Activated naive CD4-positive, alpha-beta T cell treated with anti-CD3 and anti-CD28 coated beads, Interleukin-2, amount 10 ng/mL, durations not matched to agents 7 days and 5 days (primary cell): ENCODE data around the gene SPRING1.

Experiments
- CTCF ChIA-PET: fragments of 350-600 bp; sonication (Branson Sonifier 250); formaldehyde crosslinking; loops from one replicate; lab custom pipeline; 2021; ENCODE audit warnings: antibody characterized with exemption; lab: Charles Lee
- DNase-seq: peaks from one replicate; pipeline ENCODE4 v3.0.0-alpha.2; 2020
- H3K27ac Mint-ChIP-seq: one replicate; pipeline ENCODE4 v1.8.0; 2021; ENCODE audit warnings: mild to moderate bottlenecking, moderate library complexity, mixed read lengths
- H3K27me3 Mint-ChIP-seq: one replicate; pipeline ENCODE4 v1.8.0; 2021; ENCODE audit warnings: mild to moderate bottlenecking, mixed read lengths
- H3K36me3 Mint-ChIP-seq: one replicate; pipeline ENCODE4 v1.8.0; 2021; ENCODE audit warnings: mixed read lengths
- H3K4me1 Mint-ChIP-seq: one replicate; pipeline ENCODE4 v1.8.0; 2021; ENCODE audit warnings: mixed read lengths
- H3K4me3 Mint-ChIP-seq: one replicate; pipeline ENCODE4 v1.8.0; 2021; ENCODE audit warnings: mild to moderate bottlenecking, moderate library complexity, mixed read lengths
- H3K9me3 Mint-ChIP-seq: one replicate; pipeline ENCODE4 v1.8.0; 2021; ENCODE audit warnings: mixed read lengths

Gene SPRING1

DNA sequence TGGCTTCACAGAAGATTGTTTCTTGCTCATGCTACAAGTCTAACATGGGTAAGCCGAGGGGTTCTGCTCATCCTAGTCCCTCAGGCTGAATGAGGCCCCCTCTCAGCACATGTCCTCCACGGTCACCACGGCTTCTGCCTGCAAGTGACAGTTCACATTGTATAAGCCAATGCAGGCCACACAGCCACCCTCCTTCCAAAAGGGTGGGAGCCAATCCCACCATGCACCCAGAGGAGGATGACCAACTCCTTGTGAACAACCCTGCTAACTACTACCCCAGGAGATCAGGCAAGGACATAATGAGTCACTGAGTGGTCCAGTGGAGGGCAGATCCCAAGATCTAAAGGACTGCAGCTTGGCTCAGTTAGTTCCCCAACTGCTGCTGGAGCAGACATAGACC is 6.1 kb downstream of the SPRING1 start:
- H3K27ac Mint-ChIP-seq, result peak overlapping the region; percentile 7
- no peak for DNase-seq
- peaks cover 15% of the 10 kb centered on the region for H3K36me3 Mint-ChIP-seq
- H3K9me3 Mint-ChIP-seq, result no peaks in the 10 kb centered on the region
- no peaks in the 10 kb centered on the region for H3K27me3 Mint-ChIP-seq
- H3K4me3 Mint-ChIP-seq, result no peak overlapping the region
- H3K4me1 Mint-ChIP-seq, result peaks cover 26% of the 10 kb centered on the region
- CTCF ChIA-PET, result no interaction called here

DNA sequence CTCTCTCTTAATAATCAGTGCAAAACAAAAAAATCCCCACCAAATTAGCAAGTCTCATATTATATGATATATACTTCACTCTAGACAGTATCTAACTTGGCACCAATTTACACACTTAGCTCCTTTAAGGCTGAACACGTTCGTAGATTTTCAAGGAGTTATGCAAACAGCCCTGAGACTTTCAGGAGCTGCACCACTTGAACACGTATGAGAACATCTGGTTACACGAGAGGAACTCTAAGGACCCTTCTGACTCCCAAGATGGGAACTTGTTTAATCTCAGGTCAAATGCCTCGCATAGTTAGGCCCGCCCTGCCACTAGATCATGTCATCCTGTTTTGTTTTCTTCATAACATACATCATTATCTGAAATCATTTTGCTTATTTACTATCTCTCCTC is 10.0 kb downstream of the SPRING1 start:
- peaks cover 5% of the 10 kb centered on the region for H3K36me3 Mint-ChIP-seq
- H3K27me3 Mint-ChIP-seq, result no peaks in the 10 kb centered on the region
- no peak overlapping the region for H3K27ac Mint-ChIP-seq
- no peak overlapping the region for H3K4me3 Mint-ChIP-seq
- H3K9me3 Mint-ChIP-seq, result no peaks in the 10 kb centered on the region
- peaks cover 6% of the 10 kb centered on the region for H3K4me1 Mint-ChIP-seq
- DNase-seq, result no peak
- CTCF ChIA-PET, result no interaction called here

DNA sequence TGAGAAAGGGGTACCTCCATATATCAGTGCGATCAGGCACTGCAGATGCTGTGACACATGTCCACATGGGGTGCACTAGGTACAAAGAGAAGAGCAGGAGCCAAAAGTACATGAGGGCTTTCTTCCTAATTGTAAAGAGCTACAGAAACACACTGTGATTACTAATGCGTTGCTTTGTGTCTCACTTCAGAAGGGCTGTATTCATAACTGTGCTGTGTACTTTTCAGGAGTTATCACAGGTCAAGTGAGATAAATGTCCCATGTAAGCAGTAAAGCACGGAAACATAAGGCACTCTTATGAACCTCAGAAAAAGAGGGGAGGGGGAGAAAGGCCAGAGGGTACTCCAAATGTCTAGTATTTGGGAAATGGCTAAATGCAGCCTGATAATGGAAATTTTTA is 10.6 kb downstream of the SPRING1 start:
- no peaks in the 10 kb centered on the region for H3K27me3 Mint-ChIP-seq
- peaks cover 4% of the 10 kb centered on the region for H3K4me1 Mint-ChIP-seq
- DNase-seq, result no peak
- H3K4me3 Mint-ChIP-seq, result no peak overlapping the region
- CTCF ChIA-PET, result interaction anchor here (1.2 kb wide), 1 partner anchor 136 kb away, joined by 3 read pairs; no protein-coding TSS in a partner anchor
- H3K36me3 Mint-ChIP-seq, result peaks cover 8% of the 10 kb centered on the region
- H3K27ac Mint-ChIP-seq, result no peak overlapping the region
- no peaks in the 10 kb centered on the region for H3K9me3 Mint-ChIP-seq

DNA sequence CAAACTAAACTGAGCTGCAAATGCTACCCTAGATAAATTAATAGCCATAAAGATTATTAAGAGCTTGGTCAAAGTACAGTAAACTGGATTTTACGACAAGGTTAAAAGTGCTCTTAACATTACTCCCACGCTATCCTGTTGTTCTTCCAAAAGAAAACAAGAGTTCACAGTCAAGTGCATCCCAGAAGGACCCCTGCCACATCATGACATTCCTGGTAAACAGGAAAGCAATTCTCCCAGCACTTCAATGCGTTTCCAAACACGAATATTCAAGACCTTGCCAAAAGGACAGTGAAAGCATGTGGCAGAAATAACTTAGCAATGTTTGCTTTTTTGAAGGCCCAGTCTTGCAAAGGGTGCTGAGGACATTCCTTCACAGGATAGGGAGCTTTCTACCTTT is 11.2 kb downstream of the SPRING1 start:
- H3K27ac Mint-ChIP-seq, result no peak overlapping the region
- no peak for DNase-seq
- H3K4me3 Mint-ChIP-seq, result no peak overlapping the region
- CTCF ChIA-PET, result interaction anchor here (0.6 to 1.2 kb wide), 2 partner anchors 17 to 137 kb away, joined by 3 read pairs; no protein-coding TSS in a partner anchor
- peaks cover 4% of the 10 kb centered on the region for H3K4me1 Mint-ChIP-seq
- H3K9me3 Mint-ChIP-seq, result no peaks in the 10 kb centered on the region
- peaks cover 8% of the 10 kb centered on the region for H3K36me3 Mint-ChIP-seq
- no peaks in the 10 kb centered on the region for H3K27me3 Mint-ChIP-seq

DNA sequence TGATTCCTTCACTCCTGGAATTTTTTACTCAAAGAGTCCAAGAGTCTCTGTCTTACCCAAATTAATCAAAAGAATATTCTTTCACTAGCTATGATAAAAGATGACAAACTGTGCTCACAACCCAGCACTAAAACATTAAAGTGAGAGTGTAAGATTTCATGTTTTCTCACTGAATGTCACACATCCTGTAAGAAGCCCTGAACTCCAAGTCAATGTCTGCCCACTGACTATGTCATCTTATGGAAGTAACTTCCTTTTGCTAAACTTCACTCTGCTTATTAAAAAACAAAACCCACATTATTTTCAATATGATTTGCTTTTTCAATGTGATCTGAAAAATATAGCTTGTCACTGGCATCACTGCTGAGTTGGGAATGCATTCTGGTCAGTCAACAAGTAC is 15.6 kb downstream of the SPRING1 start:
- Mint-ChIP-seq H3K27me3 (no peaks in the 10 kb centered on the region), H3K27ac (no peak overlapping the region), H3K4me1 (peaks cover 3% of the 10 kb centered on the region), H3K36me3 (peaks cover 19% of the 10 kb centered on the region), H3K4me3 (no peak overlapping the region), H3K9me3 (no peaks in the 10 kb centered on the region)
- CTCF ChIA-PET, result interaction anchor here (2.4 to 2.7 kb wide), 2 partner anchors 13 to 19 kb away, joined by 8 to 11 read pairs; no protein-coding TSS in a partner anchor
- DNase-seq, result no peak

- CTCF ChIA-PET, result interaction anchor here (0.6 to 2.4 kb wide), 3 partner anchors 16 to 32 kb away, joined by 3 to 8 read pairs (median 7); no protein-coding TSS in a partner anchor
- Mint-ChIP-seq H3K36me3 (peaks cover 37% of the 10 kb centered on the region), H3K9me3 (no peaks in the 10 kb centered on the region), H3K27me3 (no peaks in the 10 kb centered on the region), H3K4me1 (peaks cover 3% of the 10 kb centered on the region), H3K27ac (no peak overlapping the region), H3K4me3 (no peak overlapping the region)
- DNase-seq, result no peak
Observed at GRCh38 chr12:116719731-116720528, 17.9 kb downstream of the SPRING1 start.

DNA sequence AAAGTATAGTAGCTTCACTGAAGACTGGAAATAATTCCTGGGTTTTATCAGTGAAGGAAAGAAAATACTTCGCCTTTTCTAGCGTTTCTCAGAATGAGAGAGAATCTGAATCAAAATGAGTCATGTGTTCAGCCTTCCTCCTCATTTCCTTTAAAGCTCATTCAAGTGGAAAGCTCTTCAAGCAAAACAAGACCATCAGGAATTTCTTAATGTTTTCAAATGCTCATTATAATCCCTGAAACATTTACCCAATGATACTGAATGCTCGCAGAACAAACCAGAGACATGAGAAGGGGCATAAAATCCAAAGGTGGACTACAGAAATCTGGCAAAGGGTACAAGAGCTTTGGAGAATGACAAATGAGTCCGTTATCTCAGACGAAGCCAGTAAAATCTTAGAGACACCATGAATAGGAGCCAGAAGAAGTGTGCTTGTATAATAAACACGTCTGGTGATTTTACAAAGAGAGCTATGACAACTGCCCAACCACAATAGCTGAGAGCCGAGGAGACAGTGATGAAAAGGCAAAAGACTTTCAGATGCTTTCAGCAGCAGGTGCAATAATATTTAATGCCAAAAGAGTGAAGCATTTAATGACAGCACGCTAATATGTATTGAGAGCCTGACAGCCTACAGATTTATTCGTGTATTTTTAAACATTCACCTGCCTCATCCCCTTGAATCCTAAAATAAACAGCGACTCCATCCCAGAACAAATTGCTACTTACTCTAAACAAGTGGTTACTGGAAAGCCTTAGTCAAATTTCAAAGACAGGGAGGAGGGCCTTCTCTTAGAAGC is 19.0 kb downstream of the SPRING1 start:
- Mint-ChIP-seq H3K27me3 (no peaks in the 10 kb centered on the region), H3K27ac (no peak overlapping the region), H3K36me3 (peaks cover 37% of the 10 kb centered on the region), H3K4me3 (no peak overlapping the region), H3K9me3 (no peaks in the 10 kb centered on the region), H3K4me1 (peaks cover 3% of the 10 kb centered on the region)
- CTCF ChIA-PET, result interaction anchor here (0.6 to 1.9 kb wide), 3 partner anchors 12 to 33 kb away, joined by 3 to 7 read pairs (median 4); no protein-coding TSS in a partner anchor
- DNase-seq, result no peak

DNA sequence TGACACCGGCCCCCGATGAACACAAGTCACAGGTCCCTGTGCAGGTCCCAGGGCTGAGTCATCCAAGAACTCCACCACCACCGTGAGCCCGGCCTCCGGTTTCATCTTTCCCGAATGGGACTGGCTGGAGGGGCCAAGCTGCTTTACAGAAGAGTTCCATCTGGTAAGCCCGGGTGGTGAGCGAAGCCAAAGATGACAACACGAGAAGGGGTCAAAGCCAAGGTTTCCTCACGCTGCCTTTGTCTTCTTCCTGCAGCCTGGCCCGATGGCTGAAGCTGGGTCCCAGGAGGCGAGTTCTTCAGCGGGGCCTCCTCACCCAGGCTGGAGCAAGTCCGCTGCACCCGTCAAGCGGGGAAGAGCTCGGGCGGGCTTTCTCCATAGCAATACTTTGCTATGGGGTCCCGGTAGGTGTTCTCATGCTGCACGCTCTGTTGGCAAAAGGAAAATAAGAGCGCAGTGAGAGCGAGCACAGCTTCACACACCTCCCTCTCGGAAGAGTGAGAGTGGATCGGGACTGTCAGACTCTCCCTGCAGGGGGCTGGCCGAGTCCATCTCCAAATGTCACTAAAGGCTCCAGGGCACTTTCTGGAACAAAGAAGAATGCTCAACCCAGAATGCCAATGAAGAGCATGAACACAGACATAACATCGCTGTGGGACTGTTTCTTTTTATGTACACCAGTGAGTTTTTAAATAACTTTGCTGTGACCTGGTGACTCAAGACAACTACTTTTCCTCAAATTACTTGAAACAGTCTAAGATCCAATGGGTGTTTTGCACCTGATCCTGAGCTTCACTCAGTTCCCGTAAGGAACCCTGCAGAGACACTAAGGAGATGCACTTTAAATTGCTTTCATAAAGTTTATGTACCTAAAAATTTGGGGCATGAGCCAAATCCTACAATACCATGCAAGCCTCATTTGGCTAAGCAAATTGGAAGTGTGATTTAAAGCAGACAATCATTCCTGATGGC is 20.1 kb downstream of the SPRING1 start:
- H3K27ac Mint-ChIP-seq, result no peak overlapping the region
- H3K9me3 Mint-ChIP-seq, result no peaks in the 10 kb centered on the region
- peaks cover 3% of the 10 kb centered on the region for H3K4me1 Mint-ChIP-seq
- DNase-seq, result no peak
- peaks cover 35% of the 10 kb centered on the region for H3K36me3 Mint-ChIP-seq
- H3K27me3 Mint-ChIP-seq, result no peaks in the 10 kb centered on the region
- CTCF ChIA-PET, result interaction anchor here (1.9 kb wide), 1 partner anchor 14 kb away, joined by 7 read pairs; no protein-coding TSS in a partner anchor
- no peak overlapping the region for H3K4me3 Mint-ChIP-seq

DNA sequence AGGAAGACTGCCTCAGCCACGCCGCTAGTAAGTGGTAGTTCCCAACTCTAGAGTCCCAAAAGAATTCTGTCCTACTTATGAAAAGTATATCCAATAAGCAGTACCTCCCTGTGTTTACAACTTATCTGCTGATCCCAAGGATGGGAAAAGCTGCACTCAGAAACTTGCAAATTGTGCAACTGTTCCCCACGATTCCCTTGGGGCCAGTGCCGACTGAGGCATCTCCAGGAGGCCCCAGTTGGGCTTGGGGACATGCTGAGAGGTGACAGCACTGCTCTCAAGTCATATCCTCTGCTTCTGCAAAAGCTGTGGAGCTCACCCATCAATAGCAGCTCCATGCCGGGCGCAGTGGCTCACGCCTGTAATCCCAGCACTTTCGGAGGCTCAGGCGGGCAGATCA is 23.7 kb downstream of the SPRING1 start:
- Mint-ChIP-seq H3K4me1 (no peaks in the 10 kb centered on the region), H3K9me3 (no peaks in the 10 kb centered on the region), H3K36me3 (peaks cover 20% of the 10 kb centered on the region), H3K27me3 (peaks cover 8% of the 10 kb centered on the region), H3K4me3 (no peak overlapping the region), H3K27ac (no peak overlapping the region)
- DNase-seq, result no peak
- CTCF ChIA-PET, result interaction anchor here (1.4 kb wide), 1 partner anchor 406 kb away, joined by 3 read pairs; no protein-coding TSS in a partner anchor

GRCh38 chr12:116713527-116713926 is 24.3 kb downstream of the SPRING1 start:
- H3K27ac Mint-ChIP-seq, result no peak overlapping the region

DNA sequence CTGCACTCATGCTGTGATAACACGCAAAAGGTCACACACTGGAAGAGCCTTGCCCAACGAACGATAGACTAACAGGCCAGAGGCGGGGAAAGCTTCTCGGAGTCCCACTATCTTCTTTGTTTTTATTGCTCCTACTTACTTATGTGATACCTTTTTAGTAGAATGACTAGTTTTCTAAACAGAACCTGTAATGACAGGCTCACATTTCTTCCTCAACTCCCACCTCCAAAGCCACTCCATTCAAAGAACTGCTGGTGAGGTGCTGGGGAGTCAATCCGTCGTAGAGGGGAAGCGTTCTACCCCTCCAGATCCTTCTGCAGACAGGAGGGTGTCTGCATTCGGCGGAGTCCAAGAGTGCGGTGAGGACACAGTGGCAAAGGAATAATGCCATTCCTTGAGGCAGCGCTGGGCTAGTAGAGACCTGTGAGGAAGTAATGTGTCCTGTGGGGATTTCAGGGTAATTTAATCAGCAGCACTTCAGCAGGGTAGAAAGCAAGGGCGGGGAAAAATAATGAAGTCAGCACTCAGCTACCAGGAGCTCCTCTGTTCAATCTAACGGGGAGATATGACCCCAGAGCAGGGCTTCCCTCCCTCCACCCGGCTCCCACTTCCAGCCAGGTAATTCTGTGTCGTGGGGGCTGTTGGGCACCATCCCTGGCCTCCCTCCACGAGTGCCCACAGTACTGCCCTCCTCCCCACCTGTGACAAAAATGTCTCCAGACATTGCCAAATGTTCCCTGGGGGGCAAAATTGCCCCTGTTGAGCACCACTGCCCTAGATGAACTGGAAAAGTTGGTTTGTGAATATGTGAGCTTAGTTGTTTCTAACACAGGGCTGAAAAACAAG is 25.2 kb downstream of the SPRING1 start:
- peaks cover 22% of the 10 kb centered on the region for H3K27me3 Mint-ChIP-seq
- no peak overlapping the region for H3K4me3 Mint-ChIP-seq
- peaks cover 7% of the 10 kb centered on the region for H3K4me1 Mint-ChIP-seq
- CTCF ChIA-PET, result no interaction called here
- H3K9me3 Mint-ChIP-seq, result no peaks in the 10 kb centered on the region
- no peak for DNase-seq
- peaks cover 20% of the 10 kb centered on the region for H3K36me3 Mint-ChIP-seq
- H3K27ac Mint-ChIP-seq, result no peak overlapping the region

More at GRCh38 chr12:116713527-116713926, 24.3 kb downstream of the SPRING1 start:
- H3K4me3 Mint-ChIP-seq, result no peak overlapping the region
- peaks cover 20% of the 10 kb centered on the region for H3K36me3 Mint-ChIP-seq
- no peaks in the 10 kb centered on the region for H3K9me3 Mint-ChIP-seq
- H3K4me1 Mint-ChIP-seq, result peaks cover 6% of the 10 kb centered on the region
- CTCF ChIA-PET, result interaction anchor here (1.4 kb wide), 1 partner anchor 407 kb away, joined by 3 read pairs; no protein-coding TSS in a partner anchor
- DNase-seq, result no peak
- H3K27me3 Mint-ChIP-seq, result peaks cover 15% of the 10 kb centered on the region

DNA sequence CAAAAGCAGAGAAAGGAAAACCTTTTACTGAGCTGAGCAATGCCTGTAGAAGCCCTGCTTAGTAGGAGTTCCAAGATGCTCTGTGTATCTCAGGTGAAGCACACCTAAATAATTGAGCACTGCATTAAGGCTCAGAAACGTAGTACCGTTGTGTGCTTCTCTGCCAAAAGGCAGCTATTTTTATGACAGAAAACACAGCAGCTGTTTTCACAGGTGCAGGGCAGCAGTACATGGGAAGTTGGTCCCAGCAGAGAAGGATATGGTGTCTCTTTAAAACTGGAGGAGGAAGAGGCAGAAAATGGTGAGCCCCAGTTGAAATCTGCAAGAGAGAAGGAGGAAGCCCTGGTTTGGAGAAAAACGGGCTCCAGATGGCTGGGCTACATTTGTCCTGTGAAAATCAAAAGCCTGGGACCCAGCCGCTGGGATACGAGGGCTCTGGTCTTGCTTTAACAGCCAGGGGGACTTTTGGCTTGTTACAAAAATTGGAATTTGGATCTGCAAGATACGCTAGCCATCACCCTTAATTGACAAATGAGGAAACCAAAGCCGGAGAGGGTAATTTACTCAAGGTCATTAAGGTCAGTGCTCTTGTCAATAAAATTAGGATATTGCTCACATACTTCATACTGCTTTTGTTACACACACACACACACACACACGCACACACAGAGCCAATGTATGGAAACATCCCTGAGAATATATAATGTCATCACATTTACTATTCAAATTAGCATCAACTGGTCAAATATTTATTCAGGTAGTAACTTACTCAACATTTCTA is 27.3 kb downstream of the SPRING1 start:
- no peak overlapping the region for H3K27ac Mint-ChIP-seq
- peaks cover 22% of the 10 kb centered on the region for H3K27me3 Mint-ChIP-seq
- H3K36me3 Mint-ChIP-seq, result peaks cover 3% of the 10 kb centered on the region
- no peak overlapping the region for H3K4me3 Mint-ChIP-seq
- peaks cover 7% of the 10 kb centered on the region for H3K4me1 Mint-ChIP-seq
- CTCF ChIA-PET, result interaction anchor here (1.1 to 2.5 kb wide), 8 partner anchors 11 to 788 kb away, joined by 3 to 20 read pairs (median 7); no protein-coding TSS in a partner anchor
- DNase-seq, result no peak
- no peaks in the 10 kb centered on the region for H3K9me3 Mint-ChIP-seq
